Esophagus squamous epithelium (tissue), 4 donors: ENCODE measurements around the gene SNAP29.

Experiments
- CTCF ChIP-seq, 6 experiments: fragments of 450-650 bp in 4 of 6; fragments of 200-600 bp in 2 of 6; sonication (generic) in 2 of 6; IDR thresholded peaks; one replicate each; pipeline ENCODE4 v1.5.1; 2016 to 2019; ENCODE audit warnings: antibody characterized with exemption in 6 of 6, mild to moderate bottlenecking in 4 of 6, moderate library complexity in 4 of 6
- POLR2A ChIP-seq, 4 donors: fragments of 450-650 bp; IDR thresholded peaks; one replicate each; pipeline ENCODE4 v1.6.1; 2017; ENCODE audit warnings: antibody characterized with exemption in 4 of 4, mild to moderate bottlenecking in 4 of 4, moderate library complexity in 3 of 4

GRCh38 chr22:20885017-20885556 is 26.3 kb downstream of the SNAP29 start:
- TF ChIP-seq CTCF (IDR thresholded peaks at IDR 0.05), result no peak
- TF ChIP-seq POLR2A (IDR thresholded peaks at IDR 0.05), result no peak
